SIG-M5 treated with dmso at 0.1 percent for 504 hours (cell line): ENCODE measurements around the gene MBIP.

Experiments
- DNase-seq: peaks from one replicate; lab custom pipeline; 2025; ENCODE audit not compliant: unreplicated experiment; lab: John Stamatoyannopoulos, UW

The MBIP gene

DNA sequence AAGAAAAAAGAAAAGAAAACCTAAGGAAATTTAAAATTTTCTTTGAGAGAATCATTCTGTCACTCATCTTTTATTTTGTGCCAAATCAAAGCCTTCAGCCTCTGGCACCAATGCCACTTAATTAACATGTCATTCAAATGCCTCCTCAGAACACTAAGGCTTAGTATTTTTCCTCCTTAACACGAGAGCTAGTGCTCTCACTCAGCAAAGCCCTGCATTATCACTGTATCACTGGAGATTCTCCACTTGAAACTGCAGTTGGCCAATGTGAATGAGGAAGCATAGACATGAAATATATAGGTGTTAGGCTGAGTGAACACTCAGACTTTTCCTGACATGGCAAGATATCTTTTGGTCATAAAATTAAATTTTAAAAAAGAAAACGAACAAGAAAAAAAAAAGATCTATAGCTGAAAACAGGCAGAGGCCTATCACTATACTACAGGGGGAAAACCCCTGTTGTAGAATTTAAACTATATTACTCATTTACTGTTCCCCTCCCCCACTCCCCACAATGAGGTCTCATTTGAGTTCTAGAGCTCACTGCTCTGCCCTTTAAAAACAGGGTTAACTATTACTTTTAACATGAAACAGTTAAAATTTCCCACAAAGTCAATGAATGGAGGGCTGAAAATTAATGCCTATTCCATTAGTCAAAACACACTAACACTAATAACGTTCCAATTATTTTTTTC is 5.1 kb downstream of the MBIP start:
- no peak for DNase-seq

DNA sequence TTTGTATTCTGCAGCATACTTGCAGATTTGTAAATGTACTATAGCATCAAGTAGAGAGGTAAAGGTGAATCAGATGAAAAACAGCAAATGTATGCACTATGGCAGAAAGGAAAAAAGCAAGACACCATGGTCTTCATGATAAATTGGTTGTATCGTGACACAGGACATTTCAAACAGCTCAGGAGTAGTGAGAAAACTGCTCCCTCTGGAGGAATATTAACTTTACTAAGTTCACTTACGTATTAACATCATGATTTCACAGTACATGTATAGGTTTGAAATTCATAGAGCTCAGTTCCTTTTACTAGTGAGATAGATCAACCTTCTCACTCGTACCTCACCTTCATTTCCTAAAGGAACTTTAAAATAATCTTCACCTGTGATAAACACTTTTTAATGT is 6.5 kb downstream of the MBIP start:
- peak; percentile 4 for DNase-seq

DNA sequence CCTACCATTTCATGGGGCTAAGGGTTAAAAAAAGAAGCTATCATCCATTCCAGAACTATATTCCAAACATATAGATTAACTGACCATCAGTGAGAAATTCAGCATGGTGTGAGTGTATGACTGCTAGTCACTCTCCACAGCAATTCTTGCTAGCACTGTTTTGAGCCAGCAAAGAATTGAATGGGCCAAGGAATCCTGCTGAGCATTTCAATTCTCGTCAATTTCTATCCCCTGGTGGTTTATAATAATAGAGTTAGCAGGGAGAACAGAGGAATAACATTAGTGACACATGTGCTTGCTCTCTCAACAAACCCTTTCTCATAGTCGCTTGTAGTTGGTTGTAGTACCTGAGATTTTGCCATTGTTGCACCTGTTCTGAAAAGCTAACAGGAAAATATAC is 7.2 kb downstream of the MBIP start:
- no peak for DNase-seq

DNA sequence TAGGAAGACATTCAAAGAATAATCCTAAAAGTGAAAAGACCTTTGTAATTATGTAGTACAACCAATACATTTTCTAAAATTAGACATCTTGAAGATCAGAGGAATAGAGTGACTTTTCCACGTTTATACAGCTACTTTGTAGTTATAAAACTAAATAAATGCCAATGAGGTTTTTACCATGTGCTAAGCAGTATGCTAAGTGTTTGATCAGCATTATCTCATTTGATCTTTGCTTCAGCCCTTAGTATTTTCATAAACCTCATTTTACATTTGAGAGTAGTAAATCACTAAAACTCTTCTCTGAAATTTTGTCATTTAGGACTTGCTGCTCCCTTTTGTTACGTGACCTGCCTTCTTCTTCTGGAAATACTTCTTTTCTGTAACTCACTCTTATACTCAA is 13.6 kb downstream of the MBIP start:
- DNase-seq = no peak

DNA sequence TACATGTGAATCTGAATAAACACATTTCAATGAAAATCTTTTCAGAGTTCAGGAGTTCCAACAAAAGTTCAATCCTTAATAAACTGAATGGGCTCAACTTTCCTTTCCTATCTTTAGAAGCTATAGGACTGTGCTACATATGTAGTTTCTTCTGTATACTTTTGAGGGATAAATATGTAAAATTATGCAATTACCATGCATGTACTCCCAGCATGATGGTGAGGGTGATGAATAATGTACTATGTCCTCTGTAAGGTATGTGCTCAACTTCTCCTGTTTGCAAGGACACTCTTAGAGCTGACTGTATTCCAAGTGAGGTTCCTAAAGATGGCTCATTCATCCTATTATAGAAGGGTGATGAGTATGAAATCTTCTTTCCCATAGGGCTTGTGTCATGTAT is 15.5 kb downstream of the MBIP start:
- DNase-seq = no peak

DNA sequence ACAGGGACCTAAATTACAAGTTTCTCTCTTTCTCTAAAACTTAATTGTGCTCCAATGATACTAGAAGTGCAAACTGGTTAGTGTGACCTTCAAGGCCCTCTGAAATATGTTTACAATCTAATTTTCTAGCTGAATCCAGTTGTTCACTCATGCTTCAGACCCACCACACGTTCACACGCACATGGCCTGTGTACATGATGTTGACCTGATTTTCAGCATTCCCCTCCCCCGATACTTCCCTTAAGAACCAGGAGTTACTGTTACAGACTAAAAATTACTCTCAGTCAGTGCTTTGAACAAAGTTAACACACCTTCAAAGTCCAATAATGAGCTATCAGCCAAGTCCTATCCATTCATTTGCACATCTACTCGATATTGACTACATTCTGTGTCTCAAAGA is 16.5 kb downstream of the MBIP start:
- no peak for DNase-seq

DNA sequence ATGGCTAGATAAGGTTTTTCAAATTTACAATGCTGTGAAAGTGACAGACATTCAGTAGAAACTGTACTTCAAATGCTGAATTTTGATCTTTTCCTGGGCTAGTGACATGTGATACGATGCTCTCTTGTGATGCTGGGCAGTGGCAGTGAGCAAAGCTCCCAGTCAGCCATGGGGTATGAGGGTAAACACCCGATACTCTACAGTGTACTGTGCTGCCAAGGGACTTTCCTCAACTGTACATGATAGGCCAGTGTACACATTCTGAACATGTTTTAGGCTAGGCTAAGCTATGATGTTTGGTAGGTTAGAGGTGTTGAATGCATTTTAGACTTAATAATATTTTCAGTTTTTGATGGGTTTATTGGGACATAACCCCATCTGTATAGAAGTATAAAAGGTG is 17.6 kb downstream of the MBIP start:
- no peak for DNase-seq

DNA sequence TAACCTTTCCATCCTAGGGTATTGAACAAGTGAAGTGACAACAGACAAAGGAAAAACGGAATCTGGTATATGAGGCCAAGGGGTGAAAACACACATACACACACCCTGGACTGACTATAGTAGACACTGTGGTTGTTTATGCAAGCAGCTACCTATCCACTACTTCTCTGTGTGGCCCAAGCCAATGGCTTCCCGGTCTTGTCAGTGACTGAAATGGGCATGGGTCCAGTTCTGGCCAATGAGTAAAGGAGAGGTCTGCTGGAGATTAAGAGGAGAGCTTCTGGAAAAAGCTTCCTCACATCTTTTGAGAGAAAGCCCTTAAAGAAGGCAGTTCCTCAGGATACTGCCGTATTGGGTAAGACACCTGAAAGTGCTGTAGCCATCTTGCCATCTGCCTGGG is 19.3 kb downstream of the MBIP start:
- no peak for DNase-seq

DNA sequence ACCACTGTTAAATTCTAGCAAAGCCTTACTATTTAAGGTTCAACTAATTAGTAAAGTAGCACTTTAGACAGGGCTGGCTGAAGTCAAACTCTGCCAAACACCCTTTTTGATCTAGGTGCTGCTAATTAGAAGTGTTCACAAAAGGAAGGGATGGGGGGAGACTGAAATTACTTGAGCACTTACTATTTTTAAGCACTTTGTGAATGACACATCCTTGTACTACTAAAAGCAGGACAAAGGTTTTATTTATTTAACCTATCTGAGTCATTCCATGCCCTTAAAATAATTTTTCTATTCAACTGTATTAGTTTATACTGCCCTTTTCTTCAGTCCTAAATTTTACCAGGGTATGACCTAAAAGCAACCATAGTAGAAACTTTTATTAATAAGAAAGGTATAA is 20.1 kb downstream of the MBIP start:
- no peak for DNase-seq

DNA sequence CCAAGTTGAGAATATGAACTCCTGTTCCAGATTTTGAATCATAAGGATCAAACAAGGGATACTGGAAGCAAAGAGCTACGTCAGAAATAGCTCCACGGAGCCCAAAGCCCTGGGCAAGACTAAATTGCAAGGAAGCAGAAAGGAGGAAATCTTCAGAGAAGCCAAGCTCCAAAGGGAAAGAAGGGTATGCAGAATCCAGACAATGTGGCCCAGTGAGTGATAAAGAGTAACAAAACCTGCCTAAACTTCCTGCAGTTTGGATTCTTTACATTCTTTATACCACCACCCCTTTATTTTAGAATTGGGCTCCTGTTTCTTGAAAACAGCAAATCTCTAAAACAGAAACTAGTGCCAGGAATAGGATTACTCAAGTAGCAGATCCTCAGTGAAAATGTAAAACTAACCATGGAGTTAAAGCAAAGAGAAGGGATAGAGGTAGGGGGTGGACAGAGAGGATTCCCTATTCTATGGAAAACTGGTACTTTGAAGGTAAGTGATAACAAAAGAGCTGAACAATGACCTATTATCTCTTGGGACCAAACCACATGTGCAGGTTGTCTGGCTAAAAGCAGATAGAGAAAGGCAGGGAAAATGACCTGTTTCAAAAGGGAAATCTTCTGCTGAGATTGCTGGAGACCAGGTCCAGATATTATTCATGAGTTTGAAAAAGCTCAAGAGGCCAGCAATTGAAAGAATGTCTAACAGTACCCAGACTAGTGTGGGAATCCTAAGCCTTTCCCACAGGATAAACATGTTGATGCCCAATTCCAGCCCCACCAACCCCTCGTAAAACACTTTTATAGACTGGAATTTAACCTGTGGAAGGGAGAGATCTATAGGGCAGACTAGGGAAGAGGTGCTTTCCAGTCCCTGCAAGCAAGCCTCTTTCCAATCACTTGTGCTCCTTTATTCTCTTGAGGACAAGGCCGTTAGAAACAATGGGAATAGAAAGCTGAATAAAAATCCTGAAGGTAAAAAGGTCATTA is 24.5 kb downstream of the MBIP start:
- no peak for DNase-seq

DNA sequence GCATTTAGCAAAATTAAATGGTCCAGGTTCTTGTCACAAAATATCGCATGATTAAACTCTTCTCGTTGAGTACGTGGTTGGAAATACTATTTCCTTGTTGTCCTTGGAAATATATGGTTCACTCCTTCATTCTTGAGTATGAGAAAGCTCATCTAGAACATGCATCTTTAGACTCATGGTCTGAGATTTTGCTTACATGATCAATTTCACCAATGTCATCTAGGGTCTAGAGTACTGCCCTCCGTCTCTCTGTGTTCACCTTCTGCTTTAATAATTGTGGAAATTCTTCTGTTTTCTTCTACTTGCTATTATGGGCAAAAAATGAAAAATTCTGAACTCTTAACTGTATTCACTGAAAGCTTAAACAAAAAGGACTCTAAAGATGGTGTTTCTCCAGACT is 25.9 kb downstream of the MBIP start:
- DNase-seq = no peak

DNA sequence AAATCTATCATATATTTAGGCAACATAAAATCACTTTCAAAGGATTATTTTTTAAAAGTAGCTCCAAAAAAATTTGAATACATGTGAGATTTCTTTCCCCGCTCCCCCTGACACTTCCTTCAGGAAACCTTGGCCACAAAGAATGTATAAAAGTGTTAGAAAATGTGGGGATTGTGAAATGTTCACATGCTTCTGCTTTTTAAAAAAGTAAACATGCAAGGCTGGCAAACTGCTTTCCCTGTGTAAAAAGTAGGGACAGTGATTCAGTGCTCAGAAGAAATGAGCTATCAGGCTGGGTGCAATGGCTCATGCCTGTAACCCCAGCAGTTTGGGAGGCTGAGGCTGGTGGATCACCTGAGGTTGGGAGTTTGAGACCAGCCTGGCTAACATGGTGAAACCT is 26.6 kb downstream of the MBIP start:
- peak; percentile 78 for DNase-seq

DNA sequence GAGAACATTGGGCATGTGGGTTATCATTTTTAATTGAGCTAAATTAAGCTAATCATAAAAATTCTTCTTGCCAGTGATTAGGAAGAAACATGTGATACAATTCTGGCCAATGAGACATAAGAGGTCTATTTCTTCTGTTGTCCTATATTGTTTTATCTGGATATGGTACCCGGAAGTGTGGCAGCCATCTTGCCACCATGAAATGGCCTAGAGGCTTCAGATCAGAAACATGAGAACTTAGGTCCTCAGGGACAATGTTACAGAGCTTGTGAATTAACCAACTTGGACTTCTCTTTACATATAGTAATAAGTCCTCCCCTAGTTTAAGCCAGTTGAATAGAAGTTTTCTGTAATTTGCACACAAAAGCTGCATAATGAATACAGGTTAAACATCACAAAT is 30.5 kb downstream of the MBIP start:
- no peak for DNase-seq

DNA sequence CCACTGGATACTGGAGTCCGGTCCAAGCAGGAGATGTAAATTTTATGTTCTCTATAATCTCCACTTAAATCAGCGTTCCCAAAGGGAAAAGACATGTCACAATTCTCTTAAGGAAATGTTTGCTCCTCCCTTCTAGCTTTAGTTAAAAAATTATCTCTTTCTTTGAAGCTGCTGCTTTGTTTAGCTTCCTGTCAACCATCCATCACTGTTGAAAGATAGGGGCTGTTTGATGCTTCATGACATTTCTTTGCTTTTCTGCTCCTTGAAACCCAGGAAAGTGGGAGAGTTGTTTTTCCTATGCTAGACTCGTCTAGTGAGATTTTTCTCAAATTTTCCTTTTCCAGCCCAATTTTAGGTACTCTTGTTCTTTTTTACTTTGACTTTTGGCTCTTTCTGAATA is 31.9 kb downstream of the MBIP start:
- DNase-seq = no peak

DNA sequence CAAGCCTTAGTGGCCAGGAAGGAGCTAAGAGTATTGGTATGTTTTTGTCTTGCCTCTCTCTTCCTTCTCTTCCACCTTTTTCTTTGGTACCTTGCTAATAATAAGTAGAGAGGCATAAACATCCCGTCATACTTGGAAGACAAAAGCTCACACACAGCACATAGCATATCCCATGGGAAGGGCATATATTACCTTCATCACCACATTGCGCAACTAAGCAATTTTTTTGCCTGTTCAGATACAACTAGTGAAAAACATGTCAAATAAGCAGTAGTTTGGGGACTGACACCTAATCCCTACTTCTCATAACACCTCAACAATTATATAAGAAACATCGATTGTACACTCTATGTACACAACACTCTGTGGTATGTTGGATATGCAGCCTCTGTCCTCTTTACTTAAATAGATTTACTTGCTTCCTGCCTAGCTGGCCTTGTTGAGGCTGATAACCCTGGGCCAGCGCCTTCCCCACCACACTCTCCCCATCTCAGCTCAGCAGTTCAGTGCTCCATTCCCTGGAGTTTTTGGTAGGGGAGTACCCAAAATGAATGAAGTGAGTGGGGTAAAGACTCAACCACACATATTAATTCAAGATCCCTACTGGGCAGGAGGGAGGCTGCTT is 35.4 kb downstream of the MBIP start:
- no peak for DNase-seq

DNA sequence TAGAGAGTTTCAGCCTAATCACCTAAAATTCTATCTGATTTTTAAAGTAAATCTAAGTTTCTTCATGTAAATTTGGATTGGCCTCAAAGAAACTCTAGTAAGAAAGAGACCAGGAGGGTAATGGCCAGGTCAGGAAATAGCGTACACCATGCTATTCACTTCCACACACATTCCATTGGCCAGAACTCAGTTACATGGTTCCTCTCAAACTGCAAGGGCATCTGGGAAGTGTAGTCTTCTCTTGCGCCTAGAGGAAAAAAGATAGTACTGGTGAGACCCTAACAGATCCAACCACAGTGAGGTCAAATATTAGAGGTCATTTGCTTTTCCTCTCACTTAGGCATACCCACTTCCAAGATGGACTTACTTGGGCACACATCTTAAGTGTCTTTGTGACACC is 39.1 kb downstream of the MBIP start:
- no peak for DNase-seq

DNA sequence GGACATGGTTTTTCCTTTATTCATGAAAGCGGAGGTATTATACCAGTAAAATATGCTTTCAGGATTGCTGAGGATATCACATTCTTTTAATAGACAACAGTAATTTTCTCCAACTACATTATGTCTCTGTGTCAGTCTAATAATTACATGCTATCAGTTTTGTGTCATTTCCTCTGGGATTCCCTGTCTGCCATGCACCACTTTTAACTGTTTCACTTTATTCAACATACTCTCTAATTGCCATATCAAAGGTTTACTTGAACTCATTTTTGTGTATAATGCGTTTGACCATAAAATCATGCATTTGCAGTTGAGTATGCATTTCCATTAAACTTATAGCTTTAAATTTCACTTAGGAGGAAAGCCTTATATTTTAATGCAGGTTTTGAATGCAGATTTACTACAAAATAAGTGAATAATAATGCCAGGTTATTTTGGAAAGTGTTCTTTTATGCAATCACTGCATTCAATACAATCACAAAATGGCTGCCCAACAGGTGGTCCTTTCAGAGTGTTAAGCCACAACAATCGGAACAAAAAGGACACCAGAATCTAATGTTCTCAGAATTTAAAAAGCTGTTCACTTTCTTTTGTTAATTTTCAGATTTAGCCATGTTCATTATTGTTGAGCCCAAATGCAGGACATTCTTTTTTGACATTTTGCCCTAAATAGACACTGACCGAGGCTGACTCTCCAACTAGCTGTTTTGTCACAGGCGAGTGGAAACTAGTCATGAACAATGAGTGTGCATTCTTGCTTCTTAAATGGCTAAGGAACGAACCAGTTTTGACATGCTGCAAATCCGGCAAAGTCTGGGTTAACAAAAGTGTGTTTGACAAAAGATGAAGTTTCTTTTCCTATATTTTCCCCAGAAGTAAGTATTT is 40.9 kb downstream of the MBIP start:
- DNase-seq = no peak

DNA sequence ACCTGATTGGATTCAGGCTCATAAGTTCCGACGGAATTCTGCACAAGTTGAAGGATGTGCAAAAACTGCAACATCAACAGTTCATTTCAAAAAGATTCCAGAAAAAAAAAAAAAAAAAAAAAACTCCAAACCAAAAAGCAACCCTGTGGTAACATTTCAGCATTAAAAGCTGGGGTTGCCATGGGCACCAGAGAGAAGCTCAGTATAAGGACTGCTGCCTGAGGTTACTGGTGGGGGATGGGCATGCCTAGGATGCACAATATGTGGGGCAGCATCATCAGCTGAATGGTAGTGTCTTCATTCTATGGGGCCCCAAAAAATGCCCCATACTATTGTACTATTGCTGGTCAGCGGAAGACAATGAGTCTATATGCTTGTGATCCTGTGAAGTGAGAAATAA is 44.7 kb downstream of the MBIP start:
- DNase-seq = no peak

DNA sequence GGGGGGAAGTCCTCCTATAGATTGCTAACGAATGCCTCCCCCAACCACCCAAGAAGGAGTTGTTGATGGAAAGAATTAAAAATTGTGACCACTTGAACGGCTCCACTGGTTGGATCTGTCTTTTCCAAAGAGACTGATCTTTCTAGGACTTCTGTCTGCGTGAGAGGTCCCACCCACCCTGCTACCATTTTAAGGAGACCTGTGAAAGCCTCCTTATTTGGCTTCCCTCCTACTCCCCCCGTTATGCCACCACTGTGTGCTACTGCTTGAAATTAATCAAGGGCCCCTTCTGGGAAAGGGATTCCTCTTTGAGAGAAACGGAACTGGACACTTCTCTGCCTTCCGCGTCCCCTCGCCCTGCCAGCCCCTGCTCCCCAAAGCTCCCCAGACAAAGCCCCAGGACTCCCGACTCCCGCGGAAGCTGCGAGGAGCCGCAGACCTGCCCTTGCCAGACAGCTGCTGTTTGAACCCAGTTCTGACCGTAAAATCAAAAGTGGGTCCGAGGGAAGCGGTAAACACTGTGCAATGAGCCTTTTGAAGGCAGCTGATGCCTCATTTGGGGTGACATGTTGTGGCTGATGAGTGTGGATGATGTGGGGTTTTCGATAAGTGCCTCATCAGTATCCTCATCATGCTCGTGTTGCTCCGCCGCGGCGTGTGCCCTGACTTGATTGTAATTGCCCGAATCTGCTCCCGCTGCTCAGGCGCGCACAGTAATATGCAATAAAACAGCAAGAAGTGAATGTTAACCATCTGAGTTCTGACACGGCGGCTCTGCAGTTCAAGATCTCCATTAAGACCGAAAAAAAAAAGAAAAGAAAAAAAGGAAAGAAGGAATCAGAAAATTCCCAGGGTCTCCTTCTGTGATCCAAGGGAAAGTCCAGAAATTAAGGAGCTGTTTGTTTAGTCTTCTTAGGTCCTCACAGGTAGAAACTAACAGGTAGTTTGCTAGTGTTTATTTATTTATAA is 48.2 kb downstream of the MBIP start:
- no peak for DNase-seq

DNA sequence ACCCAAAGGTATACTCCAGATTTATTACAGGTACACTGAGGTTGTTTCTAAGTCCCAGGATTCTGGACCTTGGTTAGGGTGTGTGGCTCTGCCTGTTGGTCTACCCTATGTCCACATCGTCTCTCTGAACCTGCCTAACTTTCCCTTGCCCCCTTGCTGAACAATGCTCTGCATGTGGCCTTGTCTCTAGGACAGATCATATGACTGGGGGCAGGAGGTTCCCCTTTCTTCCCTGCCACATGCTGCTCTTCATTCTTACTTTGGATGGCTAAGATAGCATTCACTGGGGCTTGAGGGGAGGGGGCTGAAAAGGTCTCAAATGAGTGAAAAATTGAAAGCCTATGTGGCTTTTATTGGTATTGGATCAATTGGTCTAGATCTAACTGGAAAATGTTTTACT is 49.2 kb downstream of the MBIP start:
- DNase-seq = no peak
